HK-2 (cell line): ENCODE measurements around the gene SLC7A6OS.
A peak's percentile ranks its signal among the peaks of the same experiment; 100 is the strongest.
"Not testable (repeated sequence)": the region's sequence is repeated elsewhere in the genome, so short reads cannot be mapped to it uniquely, and the experiment has no call there.

ENCODE experiments used
- DNase-seq: peaks from one replicate; pipeline ENCODE4 v3.0.0-alpha.2; 2018; ENCODE audit not compliant: unreplicated experiment

SLC7A6OS gene

DNA sequence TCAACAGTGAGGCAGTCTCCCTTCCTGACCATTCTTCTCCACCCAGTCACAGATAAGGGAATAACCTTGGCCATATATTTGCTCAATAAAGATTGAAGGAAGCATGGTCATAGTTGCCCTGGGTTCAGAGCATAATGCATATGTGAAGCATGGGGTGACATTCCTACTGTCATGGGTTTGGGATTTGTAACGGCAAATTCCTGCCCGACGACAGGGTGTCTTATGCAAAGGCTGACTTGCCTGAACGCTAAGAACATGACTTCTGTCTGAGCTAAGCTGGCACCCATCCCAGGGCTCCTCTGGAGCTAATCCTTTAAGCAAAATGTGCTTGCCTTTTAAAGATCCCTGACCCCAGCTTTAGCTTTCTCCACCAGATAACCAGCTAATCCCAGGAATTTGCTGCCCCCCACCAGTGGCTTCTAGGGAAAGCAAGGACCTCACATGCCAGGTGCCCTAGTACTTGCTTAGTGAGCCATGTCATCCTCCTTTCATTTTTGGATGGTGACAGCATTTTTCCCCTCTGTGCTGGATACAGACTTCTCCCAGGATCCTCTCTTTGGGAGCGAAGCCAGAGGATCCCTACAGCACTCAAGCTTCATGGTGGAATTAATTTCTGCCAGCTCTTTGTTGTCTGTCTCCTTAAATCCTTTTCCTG is 11.7 kb downstream of the SLC7A6OS start:
- DNase-seq, result peak; percentile 64

DNA sequence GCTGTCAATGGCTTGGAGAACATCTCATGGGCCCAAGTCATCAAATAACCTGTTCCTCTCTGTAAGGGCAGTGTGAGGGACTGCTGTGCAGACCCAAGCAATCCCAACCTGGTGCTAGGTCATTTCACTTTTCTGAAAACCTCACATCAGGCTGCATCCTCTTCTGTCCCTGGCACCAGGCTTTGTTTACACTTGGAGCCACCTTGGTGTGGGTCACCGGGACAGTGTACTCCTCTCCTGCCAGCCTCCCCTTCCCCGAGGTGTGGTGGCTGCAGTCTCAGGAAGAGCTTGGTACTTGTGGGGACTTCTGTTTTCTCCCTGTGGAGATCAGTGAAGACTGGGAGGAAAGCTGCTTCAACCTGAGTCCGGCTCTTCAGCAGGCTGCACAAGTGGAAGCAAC is 12.4 kb downstream of the SLC7A6OS start:
- no peak for DNase-seq

DNA sequence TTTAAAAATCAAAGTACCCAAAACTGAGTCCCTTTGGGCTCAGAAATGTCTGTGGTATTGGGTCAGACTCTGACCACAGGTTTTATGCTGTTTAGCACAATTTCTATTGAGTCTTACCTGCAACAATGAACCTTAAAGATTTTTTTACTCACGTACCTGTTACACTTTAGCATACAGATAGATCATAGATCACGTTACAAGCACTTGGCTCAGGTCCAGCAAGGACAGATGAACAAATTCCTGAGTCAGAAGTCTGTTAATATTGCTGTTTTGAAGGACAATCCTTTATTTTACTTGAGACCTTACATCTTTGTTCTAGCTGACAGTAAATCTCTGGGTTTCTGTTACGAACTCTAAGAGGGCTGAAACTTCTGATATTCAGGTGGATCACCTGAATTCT is 12.8 kb downstream of the SLC7A6OS start:
- DNase-seq, result peak; percentile 26

DNA sequence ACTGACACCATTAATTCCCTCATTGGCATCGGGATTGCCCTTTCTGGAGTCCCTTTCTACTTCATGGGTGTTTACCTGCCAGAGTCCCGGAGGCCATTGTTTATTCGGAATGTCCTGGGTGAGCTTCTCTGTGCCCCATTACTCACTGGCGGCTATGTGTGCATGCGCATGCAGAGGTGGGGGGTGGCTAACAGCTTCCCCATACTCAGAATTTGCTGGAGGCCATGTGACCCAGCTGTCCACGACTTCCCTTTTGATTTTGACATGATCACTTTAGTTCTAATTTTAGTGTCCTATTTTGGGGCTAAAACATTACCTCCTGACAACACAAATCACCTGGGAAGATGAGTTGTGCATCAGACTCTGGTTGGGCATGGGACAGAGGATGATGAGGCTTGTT is 14.1 kb downstream of the SLC7A6OS start:
- no peak for DNase-seq

GRCh38 chr16:68296291-68296690 is 14.5 kb downstream of the SLC7A6OS start:
- no peak for DNase-seq

GRCh38 chr16:68292425-68292824 is 18.3 kb downstream of the SLC7A6OS start:
- DNase-seq, result no peak

DNA sequence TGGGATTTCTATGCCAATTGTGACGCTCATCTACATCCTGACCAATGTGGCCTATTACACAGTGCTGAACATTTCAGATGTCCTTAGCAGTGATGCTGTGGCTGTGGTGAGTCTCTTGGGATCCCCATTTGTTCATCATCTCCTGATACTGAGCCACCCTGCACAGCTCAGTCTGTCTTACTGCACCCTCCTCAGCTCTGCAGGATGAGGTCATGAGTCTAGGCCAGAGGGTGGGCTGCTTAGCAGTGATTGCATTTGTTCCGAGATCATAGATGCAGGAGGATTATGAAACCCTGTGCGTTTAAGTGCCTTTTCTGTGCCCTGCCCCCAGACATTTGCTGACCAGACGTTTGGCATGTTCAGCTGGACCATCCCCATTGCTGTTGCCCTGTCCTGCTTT is 19.5 kb downstream of the SLC7A6OS start:
- no peak for DNase-seq

- DNase-seq, result no peak
Observed at GRCh38 chr16:68290450-68290849, 20.3 kb downstream of the SLC7A6OS start.

GRCh38 chr16:68289621-68290329 is 21.0 kb downstream of the SLC7A6OS start:
- DNase-seq, result no peak

DNA sequence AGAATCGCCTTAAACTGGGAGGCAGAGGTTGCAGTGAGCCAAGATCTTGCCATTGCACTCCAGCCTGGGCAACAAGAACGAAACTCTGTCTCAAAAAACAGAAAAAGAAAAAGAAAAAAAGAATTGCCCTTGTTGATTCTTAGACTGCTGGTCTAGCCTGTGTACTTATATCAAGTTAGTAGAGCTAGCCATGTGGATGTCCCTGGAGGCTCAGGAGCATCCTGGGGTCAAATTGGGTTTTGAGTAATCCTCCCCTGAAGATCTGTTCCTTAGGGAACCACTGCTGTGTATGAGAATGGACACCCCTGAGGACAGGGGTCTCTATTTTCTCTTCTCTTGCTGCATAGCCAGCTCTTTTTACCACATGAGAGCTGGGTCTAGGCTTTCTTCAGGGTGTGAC is 21.5 kb downstream of the SLC7A6OS start:
- no peak for DNase-seq

GRCh38 chr16:68288796-68289195 is 21.9 kb downstream of the SLC7A6OS start:
- DNase-seq, result not testable (repeated sequence)

DNA sequence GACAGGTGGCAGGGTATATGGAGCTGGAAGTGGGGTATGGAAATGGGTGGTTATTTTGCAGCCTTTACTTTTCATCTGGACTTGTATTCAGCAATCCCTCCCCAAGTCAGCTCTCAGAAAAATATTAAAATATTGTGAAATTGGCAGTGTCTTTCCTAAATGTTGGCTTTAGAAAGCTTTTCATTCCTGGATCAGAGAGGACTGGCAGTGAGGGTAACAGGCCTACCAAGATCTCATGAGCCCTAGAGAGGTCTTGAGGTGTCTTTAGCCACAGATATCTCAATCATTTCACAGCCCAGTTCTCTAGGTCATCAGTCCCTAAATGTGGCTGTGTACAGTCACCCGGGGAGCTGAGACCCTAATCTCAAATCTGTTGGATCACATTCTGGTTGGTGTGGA is 22.5 kb downstream of the SLC7A6OS start:
- DNase-seq, result no peak

GRCh38 chr16:68287276-68288251 is 23.2 kb downstream of the SLC7A6OS start:
- peak; percentile 59 for DNase-seq

GRCh38 chr16:68286153-68287074 is 24.3 kb downstream of the SLC7A6OS start:
- no peak for DNase-seq

DNA sequence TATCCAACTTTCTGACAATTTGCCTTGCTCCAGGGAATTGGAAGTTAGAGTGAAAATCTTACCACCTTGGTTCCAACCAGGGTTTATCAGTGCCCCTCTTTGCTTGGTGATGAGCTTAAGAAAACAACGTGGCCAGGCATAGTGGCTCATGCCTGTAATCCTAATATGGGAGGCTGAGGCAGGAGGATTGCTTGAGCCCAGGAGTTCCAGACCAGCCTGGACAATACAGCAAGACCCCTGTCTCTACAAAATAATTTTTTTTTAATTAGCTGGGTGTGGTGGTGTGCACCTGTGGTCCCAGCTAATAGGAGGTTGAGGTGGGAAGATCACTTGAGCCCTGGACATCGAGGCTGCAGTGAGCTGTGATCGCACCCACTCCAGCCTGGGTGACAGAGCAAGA is 25.1 kb downstream of the SLC7A6OS start:
- no peak for DNase-seq

DNA sequence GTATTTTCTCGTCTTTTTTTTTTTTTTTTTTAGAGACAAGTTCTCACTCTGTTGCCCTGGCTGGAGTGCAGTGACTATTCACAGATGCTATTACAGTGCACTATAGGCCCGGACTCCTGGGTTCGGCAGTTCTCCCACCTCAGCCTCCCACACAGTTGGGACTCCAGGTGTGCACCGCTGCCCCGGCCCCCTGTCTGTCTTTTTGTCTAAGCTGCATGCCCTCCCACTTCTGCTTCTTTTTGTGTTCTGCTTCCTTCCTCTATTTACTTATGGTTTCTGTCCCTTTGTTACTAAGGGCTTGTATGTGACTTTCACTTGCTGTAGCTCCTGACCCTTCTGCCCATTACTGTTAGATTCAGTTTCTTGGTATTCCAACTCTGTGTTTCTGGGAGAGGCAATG is 25.9 kb downstream of the SLC7A6OS start:
- no peak for DNase-seq

DNA sequence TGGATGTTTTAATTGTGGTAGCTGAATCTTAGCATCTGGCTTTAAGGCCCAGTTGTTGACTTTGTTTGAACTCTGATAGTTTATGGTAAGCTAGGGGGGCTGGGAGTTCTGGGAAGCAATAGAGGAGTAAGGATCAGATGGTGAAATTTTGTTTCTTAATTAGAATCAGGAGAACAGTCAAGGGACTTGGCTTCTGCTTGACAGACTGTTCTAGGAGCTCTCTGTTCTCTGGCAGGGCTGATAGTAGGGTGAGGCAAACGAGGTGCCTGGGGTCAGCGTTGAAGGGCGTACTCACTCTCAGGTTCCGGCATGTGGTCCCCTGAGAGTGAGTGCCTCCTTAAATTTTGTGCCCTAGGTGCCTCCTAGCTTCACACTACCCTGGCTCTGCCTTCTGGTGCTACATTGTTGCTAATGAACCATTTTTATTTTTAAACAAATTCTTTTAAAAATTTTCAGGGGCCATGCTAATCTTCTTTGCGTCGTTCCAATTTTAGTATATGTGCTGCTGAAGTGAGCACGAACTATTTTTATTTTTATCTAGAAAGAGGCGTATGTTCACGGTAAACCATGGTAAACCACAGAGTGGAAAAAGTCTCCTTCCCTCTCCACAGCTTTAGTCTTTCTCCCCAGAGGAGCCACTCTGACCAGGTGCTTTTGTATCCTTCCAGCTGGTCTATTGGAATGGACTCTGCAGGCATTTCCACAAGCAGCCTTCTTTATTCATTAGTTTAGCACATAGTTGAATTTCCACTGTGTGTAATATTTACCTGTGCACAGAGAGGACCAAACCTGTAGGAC is 26.7 kb downstream of the SLC7A6OS start:
- DNase-seq, result no peak

- DNase-seq, result no peak
Observed at GRCh38 chr16:68283346-68283745, 27.4 kb downstream of the SLC7A6OS start.

GRCh38 chr16:68282064-68282452 is 28.7 kb downstream of the SLC7A6OS start:
- DNase-seq, result no peak

- no peak for DNase-seq
Observed at GRCh38 chr16:68281368-68282063, 29.2 kb downstream of the SLC7A6OS start.
